Astrocyte (in vitro differentiated cells and primary cell): Measurements from ENCODE around the gene MUC5AC. TPM values are rescaled to one million over a fixed set of nuclear protein-coding genes. Genes with fewer than 3 reads are reported as not detected.

Experiments used
- DNase-seq: peaks from one replicate; pipeline ENCODE4 v3.0.0-alpha.2; 2010; ENCODE audit warnings: low read depth
- FAIRE-seq: peaks from 2 replicates; lab custom pipeline; 2011; peaks lifted over from hg19 to GRCh38; lab: Jason Lieb, UNC
- H2AFZ ChIP-seq: 2 replicates; pipeline ENCODE4 v1.6.0; 2012; ENCODE audit warnings: low read depth, low read length, inconsistent platforms
- H3K27ac ChIP-seq: 2 replicates; pipeline ENCODE4 v1.5.1; 2011; ENCODE audit warnings: low read depth, low read length, inconsistent platforms
- H3K27me3 ChIP-seq: 2 replicates; pipeline ENCODE4 v1.6.0; 2011; ENCODE audit warnings: low read length, inconsistent platforms; ENCODE audit not compliant: insufficient read depth
- H3K36me3 ChIP-seq: 2 replicates; pipeline ENCODE4 v1.5.1; 2011; ENCODE audit warnings: low read length, inconsistent platforms; ENCODE audit not compliant: insufficient read depth
- H3K4me1 ChIP-seq: 2 replicates; pipeline ENCODE4 v1.5.1; 2011; ENCODE audit warnings: low read length, inconsistent platforms; ENCODE audit not compliant: insufficient read depth
- H3K4me2 ChIP-seq: 2 replicates; pipeline ENCODE4 v1.6.0; 2012; ENCODE audit warnings: low read length, inconsistent platforms
- H3K4me3 ChIP-seq: 2 replicates; pipeline ENCODE4 v1.5.1; 2011; ENCODE audit warnings: low read depth, mild to moderate bottlenecking, low read length, inconsistent platforms; ENCODE audit not compliant: insufficient read depth
- H3K79me2 ChIP-seq: 2 replicates; pipeline ENCODE4 v1.6.0; 2012; ENCODE audit warnings: mild to moderate bottlenecking, low read length, inconsistent platforms; ENCODE audit not compliant: insufficient read depth
- H3K9ac ChIP-seq: 2 replicates; pipeline ENCODE4 v1.6.0; 2012; ENCODE audit warnings: mild to moderate bottlenecking, low read length, inconsistent platforms
- H3K9me3 ChIP-seq: 2 replicates; pipeline ENCODE4 v1.5.1; 2012; ENCODE audit warnings: low read depth, mild to moderate bottlenecking, low read length, inconsistent platforms; ENCODE audit not compliant: insufficient read depth
- H4K20me1 ChIP-seq: 2 replicates; pipeline ENCODE4 v1.6.0; 2012; ENCODE audit warnings: low read length, inconsistent platforms; ENCODE audit not compliant: insufficient read depth
- H3K27ac Mint-ChIP-seq: one replicate; pipeline ENCODE4 v1.8.0; 2021; ENCODE audit warnings: mild to moderate bottlenecking, mixed read lengths; ENCODE audit not compliant: unreplicated experiment
- H3K27me3 Mint-ChIP-seq: one replicate; pipeline ENCODE4 v1.8.0; 2021; ENCODE audit warnings: low read depth, mixed read lengths; ENCODE audit not compliant: unreplicated experiment
- H3K36me3 Mint-ChIP-seq: one replicate; pipeline ENCODE4 v1.8.0; 2021; ENCODE audit warnings: low read depth, mixed read lengths; ENCODE audit not compliant: unreplicated experiment
- H3K4me1 Mint-ChIP-seq: one replicate; pipeline ENCODE4 v1.8.0; 2021; ENCODE audit warnings: low read depth, mixed read lengths; ENCODE audit not compliant: unreplicated experiment
- H3K4me3 Mint-ChIP-seq: one replicate; pipeline ENCODE4 v1.8.0; 2021; ENCODE audit warnings: mild to moderate bottlenecking, moderate library complexity, mixed read lengths; ENCODE audit not compliant: unreplicated experiment
- H3K9me3 Mint-ChIP-seq: one replicate; pipeline ENCODE4 v1.8.0; 2021; ENCODE audit warnings: mild to moderate bottlenecking, mixed read lengths; ENCODE audit not compliant: unreplicated experiment
- CTCF ChIP-seq: IDR thresholded peaks from 2 replicates; pipeline ENCODE4 v1.5.1; 2011; ENCODE audit warnings: low read depth, mild to moderate bottlenecking, inconsistent platforms, low read length, moderate library complexity; ENCODE audit not compliant: insufficient read depth
- EZH2 ChIP-seq: IDR thresholded peaks from 2 replicates; pipeline ENCODE4 v1.6.1; 2012; ENCODE audit warnings: mild to moderate bottlenecking, low read length, inconsistent platforms; ENCODE audit not compliant: insufficient read depth
- total RNA-seq: library from RNA; stranded (reverse); gene quantifications from 2 replicates; pipeline ENCODE4 v1.2.1, GENCODE V29; 2021

MUC5AC gene
- total RNA-seq, 1 donor from 2014 or later: not detected

GRCh38 chr11:1178201-1178885 lies 20.6 kb downstream of the MUC5AC start:
- TF ChIP-seq CTCF (no peak), EZH2 (no peak)

GRCh38 chr11:1178906-1179305 lies 21.2 kb downstream of the MUC5AC start:
- no peak overlapping the region for H3K4me2 ChIP-seq
- H3K9me3 ChIP-seq: peaks cover 5% of the 10 kb centered on the region
- H3K4me1 ChIP-seq: no peaks in the 10 kb centered on the region
- no peak for FAIRE-seq
- H3K9ac ChIP-seq: no peak overlapping the region
- Mint-ChIP-seq H3K4me3 (no peak overlapping the region), H3K36me3 (no peaks in the 10 kb centered on the region), H3K27ac (no peak overlapping the region), H3K27me3 (peaks cover 10% of the 10 kb centered on the region), H3K9me3 (no peaks in the 10 kb centered on the region), H3K4me1 (no peaks in the 10 kb centered on the region)
- H3K79me2 ChIP-seq: no peaks in the 10 kb centered on the region
- no peak overlapping the region for H3K27ac ChIP-seq
- TF ChIP-seq CTCF (no peak), EZH2 (no peak)
- no peak for DNase-seq
- H3K4me3 ChIP-seq: no peak overlapping the region
- H2AFZ ChIP-seq: no peak overlapping the region
- no peaks in the 10 kb centered on the region for H4K20me1 ChIP-seq
- no peaks in the 10 kb centered on the region for H3K36me3 ChIP-seq
- no peaks in the 10 kb centered on the region for H3K27me3 ChIP-seq

More at GRCh38 chr11:1178201-1178885, 20.6 kb downstream of the MUC5AC start:
- no peak overlapping the region for H3K27ac Mint-ChIP-seq
- H2AFZ ChIP-seq: no peak overlapping the region
- no peaks in the 10 kb centered on the region for H4K20me1 ChIP-seq
- H3K27ac ChIP-seq: no peak overlapping the region
- no peaks in the 10 kb centered on the region for H3K4me1 ChIP-seq
- H3K9me3 ChIP-seq: peaks cover 5% of the 10 kb centered on the region
- DNase-seq (no peak), FAIRE-seq (no peak)
- H3K4me3 ChIP-seq: no peak overlapping the region
- H3K9me3 Mint-ChIP-seq: no peaks in the 10 kb centered on the region
- H3K4me1 Mint-ChIP-seq: no peaks in the 10 kb centered on the region
- peaks cover 8% of the 10 kb centered on the region for H3K27me3 Mint-ChIP-seq
- no peaks in the 10 kb centered on the region for H3K27me3 ChIP-seq
- H3K79me2 ChIP-seq: no peaks in the 10 kb centered on the region
- no peak overlapping the region for H3K4me3 Mint-ChIP-seq
- H3K36me3 Mint-ChIP-seq: no peaks in the 10 kb centered on the region
- no peak overlapping the region for H3K4me2 ChIP-seq
- no peak overlapping the region for H3K9ac ChIP-seq
- no peaks in the 10 kb centered on the region for H3K36me3 ChIP-seq

- H3K27me3 Mint-ChIP-seq: peaks cover 10% of the 10 kb centered on the region
- no peak overlapping the region for H3K27ac ChIP-seq
- H3K36me3 Mint-ChIP-seq: no peaks in the 10 kb centered on the region
- H3K4me1 Mint-ChIP-seq: no peaks in the 10 kb centered on the region
- H3K4me3 ChIP-seq: no peak overlapping the region
- FAIRE-seq (no peak), DNase-seq (no peak)
- peaks cover 5% of the 10 kb centered on the region for H3K9me3 ChIP-seq
- no peaks in the 10 kb centered on the region for H3K9me3 Mint-ChIP-seq
- no peak overlapping the region for H3K9ac ChIP-seq
- no peak overlapping the region for H2AFZ ChIP-seq
- H3K36me3 ChIP-seq: no peaks in the 10 kb centered on the region
- no peaks in the 10 kb centered on the region for H4K20me1 ChIP-seq
- H3K4me3 Mint-ChIP-seq: no peak overlapping the region
- TF ChIP-seq EZH2: no peak
- no peak for TF ChIP-seq CTCF
- no peaks in the 10 kb centered on the region for H3K79me2 ChIP-seq
- H3K4me1 ChIP-seq: no peaks in the 10 kb centered on the region
- H3K4me2 ChIP-seq: no peak overlapping the region
- no peak overlapping the region for H3K27ac Mint-ChIP-seq
- H3K27me3 ChIP-seq: no peaks in the 10 kb centered on the region
Measured at GRCh38 chr11:1179641-1180040, 21.9 kb downstream of the MUC5AC start.
